Measurements from ENCODE around the gene DNAH7. TPM values are rescaled to one million over a fixed set of nuclear protein-coding genes. Genes with fewer than 3 reads are reported as not detected.

DNAH7 gene
- total RNA-seq, 4 donors from 2014 or later, result 0.05 to 0.07 (median 0.05) TPM; not detected in 1

DNA sequence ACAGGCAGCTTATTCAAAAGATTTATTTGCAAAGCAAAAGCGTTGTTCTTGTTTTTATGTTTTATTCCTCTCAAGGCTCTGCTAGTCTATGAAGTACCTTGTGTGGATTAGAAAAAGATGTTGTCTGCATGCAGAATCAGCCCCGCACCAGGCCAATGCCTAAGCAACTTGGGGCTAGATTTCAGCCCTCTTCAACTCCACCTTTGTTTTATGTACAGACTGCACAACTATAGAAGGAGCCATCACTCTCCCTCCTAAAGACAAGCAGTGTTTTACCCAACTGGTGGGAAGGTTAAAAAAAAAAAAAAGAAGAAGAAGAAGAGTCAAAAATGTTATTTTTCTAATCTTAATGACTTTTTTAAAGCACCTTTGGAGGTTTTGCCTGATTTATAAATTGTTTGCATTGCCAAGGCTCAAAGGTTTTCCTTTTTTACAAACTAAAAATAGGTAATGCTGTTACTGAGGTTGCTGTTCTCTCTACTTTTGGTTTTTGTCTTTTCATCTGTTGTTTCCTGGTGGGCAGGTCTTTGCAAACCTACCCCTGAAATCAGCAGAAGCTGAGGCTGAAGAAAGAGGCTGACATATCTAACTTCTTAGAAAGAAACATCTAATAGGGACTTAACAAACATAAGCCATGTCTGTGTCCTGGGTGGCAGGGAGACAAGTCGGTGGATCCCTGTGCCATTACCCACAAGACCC is 247.6 kb downstream of the DNAH7 start:
- intact Hi-C loops (cut with DNase I; ENCODE audit: low total_unique reads), result no loop called here
- no peak overlapping the region for H3K4me3 ChIP-seq
- in situ Hi-C loops (cut with MboI; ENCODE audit: low sequenced_read_pairs in 4 of 4), result no loop called here
- no peak for DNase-seq
- H3K27me3 ChIP-seq, result no peaks in the 10 kb centered on the region
- H3K4me1 ChIP-seq, result no peaks in the 10 kb centered on the region
- no peak for TF ChIP-seq POLR2A (IDR thresholded peaks at IDR 0.05)
- no peak for TF ChIP-seq CTCF (IDR thresholded peaks at IDR 0.05 in 4 of 5, conservative IDR thresholded peaks at IDR 0.05 in 1 of 5)
- H3K27ac ChIP-seq, result no peak overlapping the region
- no peaks in the 10 kb centered on the region for H3K36me3 ChIP-seq
- ATAC-seq, result no peak
- H3K9me3 ChIP-seq, result no peaks in the 10 kb centered on the region

- H3K4me1 ChIP-seq, result no peaks in the 10 kb centered on the region
- intact Hi-C loops (cut with DNase I; ENCODE audit: low total_unique reads), result no loop called here
- no peak overlapping the region for H3K4me3 ChIP-seq
- TF ChIP-seq POLR2A (IDR thresholded peaks at IDR 0.05) (no peak), CTCF (IDR thresholded peaks at IDR 0.05 in 4 of 5, conservative IDR thresholded peaks at IDR 0.05 in 1 of 5) (no peak)
- H3K27ac ChIP-seq, result no peak overlapping the region
- DNase-seq (no peak), ATAC-seq (no peak)
- no peaks in the 10 kb centered on the region for H3K9me3 ChIP-seq
- no peaks in the 10 kb centered on the region for H3K27me3 ChIP-seq
- in situ Hi-C loops (cut with MboI; ENCODE audit: low sequenced_read_pairs in 4 of 4), result no loop called here
- no peaks in the 10 kb centered on the region for H3K36me3 ChIP-seq
Observed at GRCh38 chr2:195820373-195820772, 248.3 kb downstream of the DNAH7 start.

DNA sequence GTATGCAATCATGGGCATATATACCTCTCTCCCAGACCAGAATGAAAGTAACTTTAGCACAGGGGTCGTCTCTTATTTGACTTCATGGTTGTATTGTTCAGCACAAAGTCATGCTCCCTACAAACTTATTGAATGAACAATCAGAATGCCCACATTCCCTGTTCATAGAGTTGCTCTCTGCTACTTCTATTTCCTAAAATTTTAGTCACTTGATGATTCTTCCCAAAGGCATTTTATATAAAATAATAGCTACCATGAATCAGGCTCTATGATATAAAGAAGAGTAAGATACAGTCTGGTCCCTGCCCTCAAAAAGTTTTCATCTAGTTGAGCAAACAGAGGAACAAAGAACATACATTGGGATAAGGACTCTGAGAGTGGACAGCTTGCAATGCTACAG is 249.4 kb downstream of the DNAH7 start:
- intact Hi-C loops (cut with DNase I; ENCODE audit: low total_unique reads), result no loop called here
- ATAC-seq, result no peak
- TF ChIP-seq CTCF (IDR thresholded peaks at IDR 0.05 in 4 of 5, conservative IDR thresholded peaks at IDR 0.05 in 1 of 5) (no peak), POLR2A (IDR thresholded peaks at IDR 0.05) (no peak)
- Histone ChIP-seq H3K27me3 (no peaks in the 10 kb centered on the region), H3K4me1 (no peaks in the 10 kb centered on the region), H3K27ac (no peak overlapping the region), H3K9me3 (no peaks in the 10 kb centered on the region), H3K36me3 (no peaks in the 10 kb centered on the region), H3K4me3 (no peak overlapping the region)
- in situ Hi-C loops (cut with MboI; ENCODE audit: low sequenced_read_pairs in 4 of 4), result no loop called here
- no peak for DNase-seq

- TF ChIP-seq POLR2A (IDR thresholded peaks at IDR 0.05) (no peak), CTCF (IDR thresholded peaks at IDR 0.05 in 4 of 5, conservative IDR thresholded peaks at IDR 0.05 in 1 of 5) (no peak)
- intact Hi-C loops (cut with DNase I; ENCODE audit: low total_unique reads) (no loop called here), in situ Hi-C loops (cut with MboI; ENCODE audit: low sequenced_read_pairs in 4 of 4) (no loop called here)
- no peak overlapping the region for H3K4me3 ChIP-seq
- no peak for ATAC-seq
- H3K9me3 ChIP-seq, result no peaks in the 10 kb centered on the region
- no peaks in the 10 kb centered on the region for H3K4me1 ChIP-seq
- H3K27ac ChIP-seq, result no peak overlapping the region
- H3K27me3 ChIP-seq, result no peaks in the 10 kb centered on the region
- DNase-seq, result no peak
- no peaks in the 10 kb centered on the region for H3K36me3 ChIP-seq
Observed at GRCh38 chr2:195818526-195818925, 250.1 kb downstream of the DNAH7 start.

GRCh38 chr2:195818106-195818505 is 250.5 kb downstream of the DNAH7 start:
- no peaks in the 10 kb centered on the region for H3K36me3 ChIP-seq
- no peak overlapping the region for H3K4me3 ChIP-seq
- no peaks in the 10 kb centered on the region for H3K4me1 ChIP-seq
- no peak overlapping the region for H3K27ac ChIP-seq
- ATAC-seq (no peak), DNase-seq (no peak)
- TF ChIP-seq POLR2A (IDR thresholded peaks at IDR 0.05), result no peak
- no peak for TF ChIP-seq CTCF (IDR thresholded peaks at IDR 0.05 in 4 of 5, conservative IDR thresholded peaks at IDR 0.05 in 1 of 5)
- no peaks in the 10 kb centered on the region for H3K9me3 ChIP-seq
- intact Hi-C loops (cut with DNase I; ENCODE audit: low total_unique reads), result no loop called here
- in situ Hi-C loops (cut with MboI; ENCODE audit: low sequenced_read_pairs in 4 of 4), result no loop called here
- no peaks in the 10 kb centered on the region for H3K27me3 ChIP-seq

Data from gastrocnemius medialis (tissue), 4 donors.